ENCODE measurements around the gene APEX1. TPM values are rescaled to one million over a fixed set of nuclear protein-coding genes. Genes with fewer than 3 reads are reported as not detected.

APEX1 gene
- total RNA-seq, 1 experiment from 2014 or later: 340 TPM

- H3K36me3 Mint-ChIP-seq (ENCODE audit: insufficient read depth in 1 of 3, low read depth in 3 of 3): no peaks in the 10 kb centered on the region
- no peak overlapping the region for H3K4me3 Mint-ChIP-seq
- Histone ChIP-seq H3K79me1 (ENCODE audit: insufficient read depth, low read depth, low read length, poor library complexity, severe bottlenecking) (no peaks in the 10 kb centered on the region), H3K4ac (ENCODE audit: low read depth, low read length) (no peak overlapping the region), H3K23me2 (ENCODE audit: insufficient read length, low read depth, low read length, poor library complexity, severe bottlenecking) (no peaks in the 10 kb centered on the region), H3K9me3 (ENCODE audit: control insufficient read depth, low read depth, low read length) (no peaks in the 10 kb centered on the region), H4K5ac (ENCODE audit: insufficient read length, low read depth, low read length) (no peak overlapping the region), H2BK120ac (ENCODE audit: low read depth, low read length, poor library complexity, severe bottlenecking) (no peak overlapping the region), H2BK12ac (ENCODE audit: insufficient read length, low read depth, low read length) (no peak overlapping the region), H2AK5ac (ENCODE audit: insufficient read length, low read length) (no peak overlapping the region), H2BK20ac (ENCODE audit: low read depth, low read length, poor library complexity, severe bottlenecking) (no peak overlapping the region), H3T11ph (ENCODE audit: low read length) (no peak overlapping the region), H3K4me1 (ENCODE audit: insufficient read depth, low read length) (peaks cover 9% of the 10 kb centered on the region; the same call in 1 of the 2 replicates), H2AFZ (ENCODE audit: low read length) (no peak overlapping the region), H3K27ac (ENCODE audit: insufficient read length, low read depth, low read length) (no peak overlapping the region), H2BK15ac (ENCODE audit: low read depth, low read length) (no peak overlapping the region), H3K79me2 (ENCODE audit: insufficient read depth, low read length) (no peaks in the 10 kb centered on the region), H3K14ac (ENCODE audit: insufficient read depth, low read length) (no peak overlapping the region), H4K20me1 (ENCODE audit: control insufficient read depth, insufficient read depth, insufficient read length) (no peaks in the 10 kb centered on the region), H4K8ac (replicated peaks; ENCODE audit: insufficient read length, low read depth, low read length) (no peak overlapping the region), H3K18ac (ENCODE audit: insufficient read length, low read depth, low read length) (no peak overlapping the region), H3K4me2 (ENCODE audit: insufficient read depth, insufficient read length, low read length) (no peak overlapping the region), H2BK5ac (ENCODE audit: insufficient read length, low read length) (no peak overlapping the region), H3K56ac (ENCODE audit: insufficient read length, low read depth, low read length) (no peak overlapping the region), H3K9ac (ENCODE audit: extremely low read depth, insufficient read length, low read length) (no peak overlapping the region), H4K91ac (ENCODE audit: insufficient read length, low read depth, low read length) (no peak overlapping the region), H3K23ac (ENCODE audit: insufficient read length, low read depth, low read length) (no peak overlapping the region), H3K27me3 (ENCODE audit: insufficient read depth, low read length) (no peaks in the 10 kb centered on the region)
- no peaks in the 10 kb centered on the region for H3K9me3 Mint-ChIP-seq
- no peaks in the 10 kb centered on the region for H3K27me3 Mint-ChIP-seq (ENCODE audit: low read depth)
- peaks cover 10 to 11% of the 10 kb centered on the region in 2 experiments for H3K4me1 Mint-ChIP-seq
- no peak overlapping the region; a peak in 1 of 7 replicates for H3K27ac Mint-ChIP-seq
- WGBS (ENCODE audit: extremely low coverage, insufficient read length, low lambda C conversion rate): no CpG with 5 or more reads among the region's 5 CpGs
- no peak for TF ChIP-seq CTCF (conservative IDR thresholded peaks at IDR 0.05)
- DNase-seq: no peak
Observed at GRCh38 chr14:20428802-20429201, 26.2 kb upstream of the APEX1 start.

Measured in H9 (cell line).